Mesenteric fat pad (tissue), 1 donor: ENCODE results near the gene IGFBP4. TPM values are rescaled to one million over a fixed set of nuclear protein-coding genes. Genes with fewer than 3 reads are reported as not detected.

ENCODE experiments used
- DNase-seq: peaks from one replicate; pipeline ENCODE4 v3.0.0-alpha.2; 2020; ENCODE audit warnings: low spot score
- total RNA-seq: library from RNA; stranded (reverse); fragmentation: NEBNext Ultra II Directional; extraction: Animal tissue kit (Norgen Biotek cat#: 25700); gene quantifications from one replicate; pipeline ENCODE4 v1.2.1, GENCODE V29; 2021
- donor health status: DM: yes; HTN: yes; CAD: no.

The IGFBP4 gene
- total RNA-seq, 1 donor from 2014 or later = 1,107 TPM

- DNase-seq = no peak
Observed at GRCh38 chr17:40470932-40471828, 27.9 kb downstream of the IGFBP4 start.

- DNase-seq = no peak
Observed at GRCh38 chr17:40471846-40472732, 28.8 kb downstream of the IGFBP4 start.

DNA sequence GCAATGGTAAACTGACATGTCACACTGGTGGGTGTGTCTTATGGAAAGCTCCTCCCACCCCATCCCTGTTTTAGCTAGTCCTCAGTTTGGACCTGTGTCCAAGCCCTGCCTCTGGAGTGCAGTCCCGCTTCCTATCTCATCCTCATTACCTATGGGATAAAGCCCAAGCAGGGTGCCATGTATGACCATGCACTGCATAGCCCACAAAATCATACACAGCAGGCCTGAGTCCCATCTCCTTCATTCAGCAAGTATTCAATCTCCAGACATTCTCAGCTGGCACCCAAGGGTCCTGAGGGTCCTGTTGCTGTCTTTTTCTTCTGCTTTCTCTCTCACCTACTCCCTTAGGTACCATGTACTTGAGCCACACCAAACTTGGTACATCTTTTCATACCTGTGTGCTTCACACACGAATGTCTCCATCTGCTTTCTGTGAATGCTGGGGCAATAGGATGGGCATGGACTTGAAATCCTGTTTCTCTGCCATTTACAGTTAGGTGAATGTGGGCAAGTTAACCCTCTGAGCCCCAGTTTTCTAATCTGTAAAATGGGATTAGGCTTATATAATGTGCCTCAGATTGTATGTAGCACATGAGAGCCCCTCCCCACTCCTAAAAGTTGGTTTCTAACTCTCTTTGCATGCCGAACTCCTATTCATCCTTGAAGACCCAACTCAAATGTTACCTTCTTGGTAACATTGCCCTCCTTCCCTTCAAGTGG, 29.6 kb downstream of the IGFBP4 start:
- no peak for DNase-seq

DNA sequence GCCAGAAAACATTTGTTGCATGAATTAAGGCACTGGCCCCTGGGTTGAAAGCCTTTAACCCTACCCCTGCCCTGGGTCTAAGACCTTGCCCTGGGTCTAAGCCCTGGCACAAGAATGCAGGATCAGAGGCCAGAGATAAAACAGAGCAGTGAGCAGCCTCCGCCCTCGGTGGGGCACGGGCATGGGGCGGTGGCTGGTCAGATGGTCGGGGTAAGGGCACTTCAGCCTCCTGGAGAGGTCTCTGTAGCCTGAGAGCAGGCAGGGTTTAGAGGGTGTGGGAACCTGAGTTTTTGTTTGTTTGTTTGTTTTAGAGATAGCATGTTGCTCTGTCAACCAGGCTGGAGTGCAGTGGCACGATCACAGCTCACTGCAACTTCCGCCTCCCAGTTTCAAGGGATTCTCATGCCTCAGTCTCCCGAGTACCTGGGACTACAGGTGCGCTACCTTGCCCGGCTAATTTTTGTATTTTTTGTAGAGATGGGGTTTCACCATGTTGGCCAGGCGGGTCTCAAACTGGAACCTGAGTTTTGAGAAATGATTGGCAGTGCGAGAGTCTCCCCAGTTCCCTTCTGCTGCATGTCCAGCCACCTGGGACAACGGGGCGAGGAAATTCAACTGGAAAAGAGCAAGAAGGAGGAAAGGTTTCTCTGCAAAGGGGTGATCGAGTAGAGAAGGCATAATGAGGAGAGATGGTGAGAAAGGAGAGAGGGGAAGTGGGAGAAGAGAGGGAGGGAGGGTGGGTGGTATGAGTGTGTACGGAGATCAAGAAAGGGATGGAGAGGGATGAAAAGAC, 30.5 kb downstream of the IGFBP4 start:
- DNase-seq = no peak

DNA sequence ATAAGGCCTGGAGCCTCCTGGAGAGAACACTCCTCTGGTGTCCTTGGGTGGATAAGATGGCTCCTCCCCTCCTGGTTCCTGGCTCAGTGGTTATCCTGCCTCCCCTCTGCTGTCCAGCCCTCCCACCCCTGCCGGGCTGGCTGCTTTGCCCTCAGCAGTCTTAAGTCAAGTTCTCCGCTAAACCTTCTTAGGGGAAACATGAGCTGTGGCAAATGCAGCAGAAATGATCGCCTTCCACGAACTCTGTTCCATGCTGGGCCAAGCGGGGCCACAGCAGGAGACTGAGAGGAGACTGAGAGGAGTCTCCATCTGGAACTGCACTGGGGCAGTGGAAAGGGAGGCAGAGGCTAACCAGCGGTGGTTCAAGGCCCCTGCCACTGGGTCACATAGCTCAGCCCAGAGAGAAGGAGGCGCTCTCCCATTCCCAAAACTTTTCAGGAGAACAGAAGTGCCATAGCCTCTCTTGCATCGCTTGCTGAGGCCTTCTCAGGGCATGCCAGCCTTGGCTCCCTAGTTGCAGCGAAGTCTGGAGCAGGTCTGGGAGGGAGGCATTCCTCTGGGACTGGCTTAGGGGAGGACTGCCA, 31.3 kb downstream of the IGFBP4 start:
- DNase-seq = no peak

DNA sequence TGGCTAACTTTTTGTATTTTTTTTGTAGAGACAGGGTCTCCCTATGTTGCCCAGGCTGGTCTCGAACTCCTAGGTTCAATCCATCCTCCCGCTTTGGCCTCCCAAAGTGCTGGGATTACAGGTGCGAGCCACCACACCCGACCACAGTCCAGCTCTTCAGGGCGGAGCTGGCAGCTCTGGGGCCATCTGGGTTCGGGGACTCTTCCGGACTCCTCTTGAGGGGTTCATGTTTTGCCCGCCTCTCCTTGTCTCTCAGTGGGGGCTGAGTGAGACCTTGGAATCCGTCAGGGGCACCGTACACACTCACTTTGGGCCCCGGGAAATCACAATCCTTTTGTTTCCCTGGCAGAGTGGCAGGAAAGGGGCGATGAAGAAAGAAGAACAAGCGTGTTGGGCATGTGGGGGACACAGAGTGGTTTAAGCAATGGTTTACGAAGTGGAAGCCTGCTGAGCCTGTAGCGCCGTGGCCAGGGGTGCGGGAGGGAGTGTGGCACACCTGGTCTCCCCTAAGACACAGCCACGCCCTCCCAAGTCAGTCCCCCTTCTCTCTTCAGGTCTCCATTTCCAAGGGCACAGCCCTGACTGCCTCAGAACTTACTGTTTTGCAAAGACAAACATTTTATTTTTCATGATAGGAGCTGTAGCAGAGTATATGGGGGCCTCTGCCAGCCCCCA, 32.1 kb downstream of the IGFBP4 start:
- DNase-seq = no peak

DNA sequence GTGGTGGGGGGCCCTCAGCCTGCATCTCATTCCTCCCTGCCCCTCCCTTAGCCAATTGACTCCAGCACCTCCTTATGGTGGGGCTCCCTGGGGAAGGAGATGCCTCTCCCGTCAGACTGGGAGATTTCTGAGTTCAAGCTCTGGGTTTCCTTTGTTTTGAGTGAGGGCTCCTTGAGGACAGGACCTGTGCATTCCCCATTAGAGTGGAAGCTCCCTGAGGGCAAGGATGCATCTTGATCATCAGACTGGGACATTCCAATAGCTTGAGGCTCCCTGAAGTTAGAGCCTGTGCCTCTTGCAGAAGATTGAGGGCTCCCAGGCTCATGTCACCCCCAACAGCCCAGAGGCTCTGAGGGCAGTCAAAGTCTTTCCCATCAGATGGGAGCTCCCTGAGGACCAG, 34.5 kb downstream of the IGFBP4 start:
- DNase-seq = no peak

DNA sequence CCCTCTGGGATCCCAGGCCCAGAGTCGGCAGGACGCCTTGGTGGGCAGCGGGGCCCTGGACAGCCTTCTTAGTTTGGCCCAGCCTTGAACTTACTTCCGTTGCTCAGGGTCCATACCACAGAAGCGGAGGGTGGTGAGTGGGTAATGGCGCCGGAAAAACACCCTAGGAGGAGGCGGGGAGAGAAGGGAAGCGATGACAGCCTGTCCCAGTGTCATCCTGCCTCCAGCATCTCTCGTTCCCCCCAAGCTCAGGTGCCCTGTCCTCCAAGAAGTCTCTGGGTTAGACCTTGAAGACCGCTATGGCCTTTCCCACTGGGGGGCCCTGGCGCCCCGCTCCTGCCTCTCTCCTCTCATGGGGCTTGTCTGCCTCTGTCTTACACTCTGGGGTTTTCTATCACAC, 35.2 kb downstream of the IGFBP4 start:
- no peak for DNase-seq

GRCh38 chr17:40479754-40480480, 36.7 kb downstream of the IGFBP4 start:
- no peak for DNase-seq

DNA sequence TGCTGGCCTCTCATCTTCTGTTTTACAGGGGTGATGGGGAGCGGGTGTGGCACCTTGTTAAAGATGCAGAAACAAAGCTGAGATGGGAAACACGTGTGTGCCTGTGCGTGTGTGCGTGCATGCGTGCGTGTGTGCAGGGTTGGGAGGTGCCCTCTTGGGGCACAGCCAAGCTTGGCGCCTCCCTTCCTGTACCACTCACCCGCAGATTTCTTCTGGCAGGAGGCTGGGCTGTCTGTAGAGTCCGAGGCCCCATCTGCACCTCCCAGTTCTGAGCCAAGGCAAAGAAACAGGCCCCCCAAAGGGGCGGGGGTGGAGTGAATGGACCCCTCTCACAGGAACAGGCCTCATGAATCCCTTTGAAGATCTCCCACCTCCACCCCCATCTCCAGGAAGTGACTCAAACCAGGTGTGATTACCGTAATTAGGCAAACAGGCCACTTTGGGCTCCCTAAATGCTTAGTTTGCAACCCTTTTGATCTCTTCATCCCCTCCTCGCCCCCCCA, 37.3 kb downstream of the IGFBP4 start:
- DNase-seq = no peak

- DNase-seq = no peak
Observed at GRCh38 chr17:40481106-40481505, 37.9 kb downstream of the IGFBP4 start.

DNA sequence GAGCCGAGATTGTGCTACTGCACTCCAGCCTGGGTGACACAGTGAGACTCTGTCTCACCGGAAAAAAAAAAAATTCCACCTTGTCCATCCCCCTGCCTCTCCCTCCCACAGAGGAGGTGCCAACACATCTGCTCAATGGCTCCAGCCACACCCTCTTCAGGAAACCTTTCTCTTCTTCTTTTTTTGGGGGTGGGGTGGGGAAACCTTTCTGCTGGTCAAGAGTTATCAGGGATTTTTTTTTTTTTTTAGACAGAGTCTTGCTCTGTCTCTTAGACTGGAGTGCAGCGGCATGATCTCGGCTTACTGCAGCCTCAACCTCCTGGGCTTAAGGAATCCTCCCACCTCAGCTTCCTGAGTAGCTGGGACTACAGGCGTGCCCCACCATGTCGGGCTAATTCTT, 39.5 kb downstream of the IGFBP4 start:
- DNase-seq = no peak

GRCh38 chr17:40483679-40484078, 40.4 kb downstream of the IGFBP4 start:
- no peak for DNase-seq

DNA sequence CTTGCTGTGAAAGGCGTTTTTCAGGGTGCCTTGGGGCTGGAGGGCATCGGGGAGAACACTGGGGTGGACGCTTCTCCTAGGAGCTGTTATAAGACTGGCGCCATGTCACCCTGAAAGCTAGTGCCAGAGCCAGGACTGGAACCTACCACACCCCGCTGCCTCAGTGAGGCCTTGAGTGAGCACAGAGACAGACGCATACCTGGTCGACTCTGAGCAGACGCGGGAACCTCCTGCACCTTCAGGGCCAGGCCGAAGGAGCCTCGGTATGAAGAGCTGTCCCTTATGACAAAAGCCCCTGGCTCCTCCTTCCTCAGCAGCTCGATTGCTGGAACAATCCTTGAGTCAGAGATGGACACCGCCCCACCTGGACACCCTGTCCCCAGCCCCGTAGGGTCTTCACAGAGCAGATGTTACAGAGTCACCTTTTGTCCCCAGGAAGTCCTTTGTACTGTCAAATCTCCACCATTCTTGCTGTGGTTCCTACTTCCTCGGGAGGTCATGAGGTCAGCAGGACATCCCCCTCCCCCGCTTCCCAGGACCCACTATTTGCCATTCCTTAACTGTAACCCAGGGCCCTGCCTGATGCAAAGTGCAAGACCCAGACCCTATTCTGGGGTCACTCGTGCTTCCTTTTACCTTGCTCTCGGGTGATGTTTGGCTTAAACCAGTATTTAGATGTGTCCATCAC, 41.2 kb downstream of the IGFBP4 start:
- no peak for DNase-seq

DNA sequence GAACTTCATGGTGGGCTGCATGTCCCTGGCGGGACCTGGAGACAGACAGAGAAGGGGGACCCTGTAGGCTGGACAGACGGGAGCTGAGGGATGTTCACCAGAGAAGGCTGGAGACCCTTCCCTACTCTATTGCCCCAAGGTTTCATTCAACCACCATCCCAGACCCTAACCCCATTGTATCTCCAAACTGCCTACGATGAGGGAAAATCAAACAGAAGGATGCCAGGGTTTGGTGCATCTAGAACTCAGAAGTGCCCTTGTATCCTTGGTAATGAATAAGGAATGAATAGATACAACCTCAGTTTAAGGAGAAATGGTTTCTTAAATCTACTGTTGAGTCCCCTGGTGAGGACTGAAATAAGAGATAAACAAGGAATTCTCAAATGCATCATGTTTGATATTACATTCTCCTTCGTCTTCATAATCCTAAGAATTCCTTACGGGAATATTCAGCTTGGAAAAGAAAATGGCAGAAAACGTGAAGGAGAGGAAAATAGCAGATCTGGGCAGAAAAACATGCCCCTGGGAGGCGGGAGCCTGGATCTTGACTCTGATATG, 41.8 kb downstream of the IGFBP4 start:
- DNase-seq = no peak

DNA sequence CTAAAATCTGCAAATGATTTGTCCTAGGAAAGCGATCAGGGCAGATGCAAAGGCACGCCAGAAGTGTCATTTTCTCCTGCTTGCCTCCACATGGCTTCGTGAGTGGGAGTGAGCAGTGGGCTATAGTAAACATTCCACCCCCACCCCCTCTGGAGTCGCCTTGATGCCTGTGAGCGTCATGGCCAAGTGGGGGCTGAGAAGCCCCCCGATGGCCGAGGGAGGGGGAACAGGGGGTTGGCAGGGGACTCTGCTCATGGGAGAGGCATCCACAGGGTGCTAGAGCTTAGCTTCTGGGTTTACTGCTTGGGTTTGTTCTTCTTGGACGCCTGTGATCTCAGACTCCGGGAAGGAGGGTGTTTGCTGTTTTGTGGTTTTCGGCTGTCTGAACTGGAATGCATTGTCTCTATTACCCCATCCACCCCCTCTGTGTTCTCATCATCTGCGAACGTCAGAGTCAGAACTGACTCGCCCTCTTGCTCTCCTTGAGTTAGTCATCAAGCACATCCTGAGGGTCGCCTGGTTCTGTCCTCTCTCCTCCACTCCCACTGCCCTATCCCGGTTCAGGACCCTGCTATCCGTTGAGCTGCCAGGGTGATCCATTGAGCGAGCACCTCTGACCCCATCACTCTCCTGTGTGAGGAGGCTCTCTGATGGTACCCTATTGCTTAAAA, 42.7 kb downstream of the IGFBP4 start:
- DNase-seq = no peak
